ENCODE results near the gene LHFPL3. TPM values are rescaled to one million over a fixed set of nuclear protein-coding genes. Genes with fewer than 3 reads are reported as not detected.
A peak's percentile ranks its signal among the peaks of the same experiment; 100 is the strongest.

Gene LHFPL3
- total RNA-seq, 1 donor from 2014 or later, result not detected

DNA sequence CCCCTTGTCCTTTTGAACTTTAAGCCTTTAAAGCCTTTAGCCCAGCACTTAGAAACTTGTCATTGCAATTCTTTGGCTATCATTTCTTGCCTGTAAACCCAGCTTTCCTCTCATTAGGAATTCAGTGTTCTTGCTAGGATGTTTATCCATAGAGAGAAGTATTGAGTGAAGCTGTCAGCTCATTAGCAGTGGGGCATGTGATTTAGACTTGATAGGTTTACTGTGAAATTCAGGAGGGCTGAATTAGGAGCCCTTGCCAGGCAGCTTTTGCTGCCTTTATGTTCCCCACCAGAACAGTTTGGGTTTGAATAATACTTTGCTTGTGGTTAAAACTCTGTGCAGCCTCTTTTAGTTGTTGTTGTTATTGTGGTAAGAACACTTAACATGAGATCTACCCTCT, 39.5 kb downstream of the LHFPL3 start:
- DNase-seq (ENCODE audit: low spot score) (no peak), ATAC-seq (no peak)

DNA sequence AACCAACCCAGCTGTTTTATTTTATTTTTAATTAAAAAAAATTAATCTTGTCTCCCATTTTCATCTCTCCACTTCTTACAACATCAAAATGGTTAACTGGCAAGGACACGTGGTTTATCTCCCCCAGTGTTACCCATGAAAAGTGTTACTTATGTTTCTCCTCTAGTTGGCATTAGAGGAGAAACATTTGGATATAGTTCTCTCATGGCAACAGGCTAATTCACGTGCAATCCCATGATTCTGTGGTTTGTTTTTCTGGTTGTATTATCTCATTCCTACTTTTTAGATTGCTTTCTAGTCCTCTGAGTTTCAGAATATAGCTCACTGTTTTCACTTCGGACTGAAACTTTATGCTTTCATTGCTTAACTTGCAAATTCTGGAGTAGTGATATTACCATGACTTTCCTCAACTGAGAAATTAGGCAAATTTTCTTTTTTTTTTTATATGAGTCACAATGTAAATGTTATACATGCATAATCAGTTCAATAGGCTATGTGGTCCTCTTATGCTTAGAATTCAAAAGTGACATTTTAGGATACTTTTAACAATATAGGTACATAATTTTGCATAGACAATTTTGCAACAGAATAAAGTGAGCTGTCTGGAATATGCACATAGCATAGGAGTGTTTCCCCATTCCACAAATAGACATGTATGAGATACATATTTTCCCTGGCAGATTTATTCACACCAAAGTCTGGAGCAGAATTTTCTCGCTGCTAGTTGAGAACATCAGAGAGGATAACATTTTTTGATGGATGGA, 43.0 kb downstream of the LHFPL3 start:
- no peak for DNase-seq (ENCODE audit: low spot score)
- no peak for ATAC-seq

DNA sequence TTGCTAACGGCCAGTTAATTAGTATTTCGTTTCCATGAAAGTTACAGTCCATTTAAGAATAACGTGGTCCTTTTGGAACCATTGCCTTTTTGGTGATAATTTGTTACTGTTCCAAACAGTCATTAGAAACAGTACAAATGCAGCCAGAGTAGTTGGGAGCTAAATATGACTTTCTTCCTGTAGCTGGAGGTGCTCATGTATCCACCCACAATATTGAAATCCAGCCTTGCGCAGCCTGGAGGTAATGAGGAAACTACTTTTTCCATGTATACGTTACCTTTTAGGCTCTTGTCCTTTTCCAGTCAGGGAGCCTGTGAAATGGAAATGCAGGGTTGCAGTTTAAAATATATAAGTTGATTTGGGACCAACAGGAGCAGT, 43.6 kb downstream of the LHFPL3 start:
- DNase-seq (ENCODE audit: low spot score) (no peak), ATAC-seq (no peak)

DNA sequence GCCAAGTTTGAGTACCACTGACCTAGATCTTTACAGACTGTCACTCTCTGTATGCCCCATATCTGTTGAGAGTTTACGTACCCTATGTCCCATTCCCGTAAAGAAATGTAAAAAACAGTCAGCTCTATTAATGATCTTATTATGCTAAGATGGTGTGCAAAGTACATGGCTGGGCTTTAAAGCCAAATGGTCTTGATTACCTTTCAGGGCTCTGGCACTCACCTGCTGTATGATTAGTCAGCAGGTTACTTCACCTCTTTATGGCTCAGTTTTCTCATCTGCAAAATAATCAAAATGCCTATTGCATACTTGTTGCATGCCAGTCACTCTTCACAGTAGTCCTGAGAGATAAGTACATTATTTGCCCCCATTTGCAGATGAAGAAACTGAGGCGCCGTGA, 54.2 kb downstream of the LHFPL3 start:
- no peak for DNase-seq (ENCODE audit: low spot score)
- no peak for ATAC-seq

DNA sequence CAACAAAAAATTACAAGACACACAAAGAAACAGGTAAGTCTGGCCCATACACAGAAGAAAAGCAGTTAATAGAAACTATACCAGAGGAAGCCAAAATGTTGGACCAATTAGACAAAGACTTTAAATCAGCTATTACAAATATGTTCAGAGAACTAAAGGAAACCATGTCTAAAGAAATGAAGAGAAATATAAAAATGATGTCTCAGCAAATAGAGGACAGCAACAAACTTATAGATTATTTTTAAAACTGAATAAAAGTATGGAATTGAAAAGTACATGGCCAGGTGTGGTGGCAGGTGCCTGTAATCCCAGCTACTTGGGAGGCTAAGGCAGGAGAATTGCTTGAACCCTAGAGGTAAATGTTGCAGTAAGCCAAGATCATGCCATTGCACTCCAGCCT, 58.5 kb downstream of the LHFPL3 start:
- no peak for DNase-seq (ENCODE audit: low spot score)
- no peak for ATAC-seq

DNA sequence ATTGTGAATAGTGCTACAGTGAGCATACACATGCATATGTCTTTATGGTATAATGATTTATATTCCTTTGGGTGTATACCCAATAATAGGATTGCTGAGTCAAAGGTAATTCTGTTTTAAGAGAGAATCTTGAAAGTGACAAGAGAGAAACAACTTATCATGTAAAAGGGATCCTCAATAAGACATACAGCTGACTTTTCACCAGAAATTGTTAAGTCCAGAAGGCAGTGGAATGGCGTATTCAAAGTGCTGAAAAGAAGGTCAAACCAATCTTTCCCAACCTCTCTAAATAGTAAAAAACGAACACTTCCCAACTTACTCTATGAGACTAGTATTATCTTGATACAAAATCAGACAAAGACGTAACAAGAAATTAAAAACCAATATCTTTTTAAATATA, 59.8 kb downstream of the LHFPL3 start:
- DNase-seq (ENCODE audit: low spot score), result no peak
- ATAC-seq, result no peak

DNA sequence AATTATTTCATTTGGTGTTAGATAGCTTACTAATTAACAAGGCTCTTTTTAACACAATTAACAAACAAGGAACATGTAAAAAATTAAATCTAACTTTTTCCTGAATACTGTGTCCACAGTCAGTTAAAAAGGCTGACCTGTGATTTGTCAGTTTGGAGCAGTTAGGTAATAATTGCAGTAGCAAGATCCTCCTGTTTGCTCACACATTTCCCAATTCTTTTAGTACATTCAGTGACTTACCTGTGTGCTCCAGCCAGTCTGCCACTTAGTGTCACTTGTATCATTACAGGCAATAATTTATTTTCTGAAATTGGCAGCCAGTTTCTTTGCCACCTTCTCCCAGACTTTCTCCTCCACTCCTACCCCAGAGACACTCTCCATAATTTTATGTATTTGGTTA, 66.8 kb downstream of the LHFPL3 start:
- DNase-seq (ENCODE audit: low spot score) (no peak), ATAC-seq (peak; percentile 83)

DNA sequence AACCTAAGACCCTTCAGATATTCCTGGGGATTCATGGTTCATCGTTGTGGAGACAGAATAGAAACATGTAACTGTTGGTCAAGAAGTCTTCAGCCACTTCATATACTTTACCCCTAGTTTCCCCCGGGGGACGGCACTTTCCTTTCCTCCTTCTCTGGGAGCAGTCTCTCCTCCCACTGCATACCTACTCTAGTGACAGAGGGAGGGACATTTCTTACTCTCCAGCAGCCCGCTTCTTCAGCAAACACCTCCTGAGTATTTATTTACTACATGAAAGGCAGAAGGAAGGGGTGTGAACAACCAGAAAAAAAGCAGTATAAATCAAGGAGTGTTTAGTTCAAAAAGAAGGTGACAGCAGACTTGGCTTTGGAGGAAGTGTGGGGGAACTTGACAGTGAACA, 69.0 kb downstream of the LHFPL3 start:
- no peak for DNase-seq (ENCODE audit: low spot score)
- ATAC-seq, result no peak

DNA sequence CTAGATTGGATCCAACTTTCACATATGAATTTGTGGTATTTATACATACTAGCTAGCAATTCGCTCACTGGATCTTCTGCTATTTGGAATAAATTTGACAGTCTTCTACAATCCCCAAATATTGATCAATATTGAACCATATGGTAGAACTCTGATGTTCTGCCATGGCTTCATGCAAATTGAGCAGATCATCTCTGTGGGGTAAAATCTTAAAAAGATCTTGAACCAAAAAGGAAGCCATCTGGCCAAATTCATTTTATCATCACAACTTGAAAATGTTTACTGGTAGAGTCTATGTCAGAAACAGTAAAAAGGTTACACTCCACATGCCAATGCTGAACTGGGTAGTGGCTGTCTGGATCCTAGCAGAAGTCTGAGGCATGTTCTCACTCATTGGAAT, 80.0 kb downstream of the LHFPL3 start:
- no peak for ATAC-seq
- no peak for DNase-seq (ENCODE audit: low spot score)

DNA sequence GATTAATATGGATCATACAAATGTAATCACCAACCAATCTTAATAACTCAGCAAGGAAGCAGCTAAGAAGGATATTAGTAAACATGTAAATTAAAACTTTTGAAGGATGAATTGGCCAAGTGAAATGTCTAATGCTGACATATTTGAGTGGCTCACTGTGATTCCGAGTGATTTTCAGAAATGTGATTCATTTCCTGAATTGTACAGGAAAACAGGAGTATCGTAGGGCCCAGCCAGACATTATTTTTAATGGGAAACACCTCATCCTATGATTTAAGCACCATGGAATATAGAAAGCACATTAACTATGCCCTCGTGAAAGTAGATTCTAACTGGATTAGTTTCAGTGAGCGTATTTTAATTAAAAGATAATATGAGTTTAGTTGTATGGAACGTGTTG, 82.3 kb downstream of the LHFPL3 start:
- ATAC-seq, result no peak
- DNase-seq (ENCODE audit: low spot score), result no peak

DNA sequence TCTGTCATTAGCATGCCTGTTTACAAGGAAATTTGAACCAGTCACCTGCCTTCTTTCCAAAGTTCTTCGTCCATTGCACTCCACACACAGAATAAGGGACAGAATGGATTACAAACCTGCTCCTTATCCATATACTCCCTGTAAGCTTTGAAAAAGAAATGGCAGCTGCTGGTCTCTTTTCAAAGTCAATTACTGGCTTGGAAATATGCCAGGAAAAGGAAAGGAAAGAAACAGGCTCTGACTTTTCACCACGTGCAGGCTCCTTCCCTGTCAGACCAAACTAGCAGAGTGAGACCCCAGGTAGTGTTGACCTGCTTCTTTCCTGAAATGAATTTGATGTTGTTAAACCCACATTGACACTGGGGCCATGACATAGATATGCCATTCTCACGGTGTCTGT, 84.5 kb downstream of the LHFPL3 start:
- ATAC-seq, result no peak

DNA sequence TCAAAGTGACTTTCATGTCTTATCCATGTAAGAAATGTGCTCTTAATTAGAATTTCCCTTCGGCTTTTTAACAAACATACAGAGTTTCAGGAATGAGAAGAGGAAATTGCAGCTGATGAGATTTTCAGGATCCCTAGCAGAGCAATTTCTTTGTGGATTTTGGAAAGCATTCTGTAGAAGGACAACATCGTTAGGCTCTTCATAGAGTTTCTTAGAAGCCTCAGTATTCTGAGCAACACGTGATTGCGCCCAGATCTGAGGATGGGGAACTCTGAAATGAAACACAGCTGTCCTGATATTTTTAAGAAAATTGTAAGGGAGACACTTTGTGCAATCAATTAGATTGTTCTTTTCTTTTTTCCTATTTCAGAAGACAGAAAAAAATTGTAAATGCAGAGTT, 85.8 kb downstream of the LHFPL3 start:
- no peak for ATAC-seq
- DNase-seq (ENCODE audit: low spot score), result no peak

More for the DNA sequence above, 84.5 kb downstream of the LHFPL3 start:
- DNase-seq (ENCODE audit: low spot score), result no peak

DNA sequence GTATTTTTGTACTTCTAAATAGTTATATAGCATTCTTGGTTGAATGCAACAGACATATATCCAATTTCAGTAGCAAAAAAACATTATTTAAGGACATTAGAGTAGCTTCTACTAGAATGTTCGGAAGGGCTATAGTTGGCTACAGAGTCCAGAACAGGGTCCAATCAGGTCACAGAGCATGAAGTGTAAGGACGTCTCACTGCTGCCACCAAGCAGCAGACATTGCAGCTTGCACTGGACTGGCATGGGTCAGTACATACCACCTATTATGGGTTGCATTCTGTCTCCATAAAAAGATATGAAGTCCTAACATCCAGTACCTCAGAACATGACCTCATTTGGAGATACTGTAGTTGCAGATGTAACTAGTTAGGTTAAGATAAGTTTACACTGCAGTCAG, 87.3 kb downstream of the LHFPL3 start:
- ATAC-seq, result peak; percentile 94
- no peak for DNase-seq (ENCODE audit: low spot score)

DNA sequence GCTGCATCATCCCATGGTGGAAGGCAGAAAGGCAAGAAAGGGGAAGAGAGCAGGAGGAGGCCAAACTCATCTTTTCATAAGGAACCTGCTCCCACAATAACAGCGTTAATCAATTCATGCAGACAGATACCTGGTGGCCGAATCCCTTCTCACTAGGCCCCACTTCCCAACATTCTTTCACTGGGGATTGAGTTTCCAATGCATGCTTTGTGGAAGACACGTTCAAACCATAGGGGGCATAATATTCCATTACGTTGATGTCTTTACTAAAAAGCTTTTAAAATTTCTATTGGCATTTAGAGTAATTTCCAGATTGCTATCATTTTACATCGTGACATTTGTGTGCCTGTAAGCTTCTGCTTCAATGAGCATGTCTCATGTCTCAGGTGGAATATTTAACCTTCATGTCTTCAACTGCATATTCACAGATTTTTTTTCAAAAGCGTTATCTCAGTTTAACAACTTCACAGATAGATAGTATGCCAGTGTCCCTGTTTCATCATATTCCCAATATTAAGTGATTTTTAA, 88.5 kb downstream of the LHFPL3 start:
- no peak for ATAC-seq

DNA sequence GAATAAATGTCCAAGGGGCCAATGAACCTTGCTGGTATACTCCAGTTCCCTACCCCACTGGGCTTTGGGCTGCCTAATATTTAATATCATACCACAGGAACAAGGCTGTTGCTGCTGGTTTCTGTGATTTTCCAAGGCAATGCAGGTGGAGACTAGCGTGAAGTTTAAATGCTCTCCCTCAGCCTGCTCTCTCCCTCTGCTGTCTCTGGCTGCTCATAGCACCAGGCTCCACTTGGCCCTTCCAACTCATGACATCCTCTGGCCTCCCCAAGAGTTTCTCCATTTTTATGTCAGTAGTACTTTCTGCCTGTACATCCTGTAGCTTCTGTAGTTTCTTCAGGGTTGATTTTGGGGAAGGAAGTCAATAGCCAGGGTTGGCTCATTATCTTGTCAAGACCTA, 103.5 kb downstream of the LHFPL3 start:
- DNase-seq (ENCODE audit: low spot score), result no peak
- no peak for ATAC-seq

More for the DNA sequence above, 88.5 kb downstream of the LHFPL3 start:
- no peak for DNase-seq (ENCODE audit: low spot score)

DNA sequence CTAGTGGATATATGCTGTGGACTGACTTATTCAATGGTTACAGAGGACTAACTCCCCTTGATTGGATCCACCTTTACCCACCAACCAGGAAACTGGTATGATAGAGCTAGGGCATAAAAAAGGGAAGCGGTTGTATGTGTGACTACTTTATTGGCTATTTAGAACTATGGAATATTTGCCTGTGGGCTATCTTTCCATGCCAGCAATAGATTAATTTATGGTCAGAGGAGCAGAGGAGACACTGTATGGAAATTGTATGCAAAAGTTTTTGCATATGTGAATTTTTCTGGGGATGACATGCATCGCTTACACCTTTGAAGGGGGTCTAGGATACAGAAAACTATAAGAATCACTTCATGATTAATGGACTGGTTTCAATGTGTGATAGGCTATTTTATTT, 105.7 kb downstream of the LHFPL3 start:
- DNase-seq (ENCODE audit: low spot score), result no peak
- no peak for ATAC-seq

DNA sequence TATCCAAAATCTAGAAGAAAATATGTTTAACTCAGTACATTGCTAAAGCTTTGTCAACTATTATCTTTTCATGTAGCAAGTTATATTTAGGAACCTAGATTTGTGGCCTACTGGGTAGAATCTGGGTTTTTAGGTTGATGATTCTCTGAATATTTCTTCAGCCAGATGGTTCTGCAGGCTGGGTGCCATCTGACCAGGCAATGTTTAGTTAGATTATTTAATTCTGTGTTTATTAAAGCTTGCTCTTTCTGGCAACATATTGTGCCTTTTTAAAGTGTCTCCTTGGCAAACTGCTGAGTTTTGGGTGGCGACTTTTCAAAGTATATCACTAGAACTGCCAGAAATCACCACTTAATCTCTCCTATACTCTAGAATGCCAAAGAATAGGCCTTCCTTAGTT, 114.1 kb downstream of the LHFPL3 start:
- no peak for ATAC-seq
- DNase-seq (ENCODE audit: low spot score), result no peak

DNA sequence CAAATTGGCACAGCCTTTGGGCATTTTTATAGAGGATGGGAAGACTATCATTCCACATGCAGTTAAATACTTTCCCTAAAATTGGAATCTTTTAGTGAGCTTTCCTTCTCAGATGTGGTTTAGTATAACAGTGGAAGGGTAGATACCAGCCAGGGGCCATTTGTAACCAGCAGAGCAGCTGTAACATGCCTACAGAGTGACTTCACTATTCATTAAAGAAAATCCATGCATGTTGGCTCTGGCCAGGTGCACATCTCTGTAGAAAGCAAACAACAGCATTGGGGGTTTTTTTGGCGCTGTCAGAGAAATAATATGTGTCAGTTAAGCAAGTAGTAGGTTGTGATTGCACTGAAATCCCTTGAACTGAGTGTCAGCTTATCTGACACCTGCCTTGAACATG, 115.6 kb downstream of the LHFPL3 start:
- no peak for DNase-seq (ENCODE audit: low spot score)
- no peak for ATAC-seq

DNA sequence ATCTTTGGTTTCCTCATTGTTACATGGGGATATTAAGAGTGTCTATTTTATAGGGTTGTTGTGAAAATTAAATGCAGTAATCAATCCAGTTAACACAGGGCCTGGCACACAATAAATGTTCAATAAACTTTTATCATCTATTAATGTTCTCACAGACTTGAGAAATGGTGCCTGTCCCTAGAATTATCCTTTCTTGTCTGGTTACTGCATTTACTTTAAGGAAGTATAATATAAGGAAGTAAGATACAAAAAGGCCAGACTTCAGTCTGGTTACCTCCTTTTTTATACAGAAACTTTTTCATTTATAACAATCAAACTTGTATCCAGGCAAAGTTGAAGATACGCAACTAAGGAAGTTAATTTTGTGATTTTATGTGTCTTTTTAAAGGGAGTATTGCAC, 117.0 kb downstream of the LHFPL3 start:
- DNase-seq (ENCODE audit: low spot score), result no peak
- ATAC-seq, result no peak

DNA sequence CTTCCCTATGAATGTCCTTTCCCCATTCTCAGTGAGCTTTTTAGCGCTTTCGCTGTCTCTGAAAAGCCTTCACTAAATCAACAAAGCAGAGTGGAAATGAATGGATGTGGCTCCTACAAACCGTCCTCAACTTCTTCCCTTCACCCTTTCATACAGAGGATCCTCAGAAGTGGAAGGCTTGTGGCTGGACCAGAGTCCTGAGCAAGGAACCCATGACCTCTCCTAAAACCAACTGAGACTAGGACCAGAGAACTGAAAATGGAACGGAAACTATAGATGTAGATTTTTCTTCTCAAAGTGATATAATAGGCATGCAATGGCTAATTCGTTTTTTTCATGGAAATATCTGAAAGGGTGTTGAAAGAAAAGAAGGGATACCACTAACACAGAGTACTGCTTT, 122.5 kb downstream of the LHFPL3 start:
- DNase-seq (ENCODE audit: low spot score) (no peak), ATAC-seq (no peak)

DNA sequence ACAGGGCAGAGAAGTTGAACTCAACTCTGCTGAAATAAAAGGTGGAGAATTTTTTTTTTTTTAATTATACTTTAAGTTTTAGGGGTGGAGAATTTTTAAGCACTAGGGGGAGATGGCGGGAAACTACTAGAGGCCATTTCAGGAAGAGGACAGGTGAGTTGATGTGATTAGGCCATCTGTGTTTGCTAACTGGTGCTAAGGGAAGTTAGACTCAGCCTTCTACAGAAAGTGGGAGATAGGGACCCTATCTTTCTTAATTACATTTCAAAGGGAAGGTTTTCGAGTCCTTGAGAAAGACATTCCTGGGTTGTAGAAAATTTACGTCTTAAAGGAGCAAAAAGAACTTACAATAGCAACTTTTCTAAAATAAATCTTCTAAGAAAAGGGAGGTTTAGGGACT, 124.8 kb downstream of the LHFPL3 start:
- ATAC-seq, result no peak
- no peak for DNase-seq (ENCODE audit: low spot score)

DNA sequence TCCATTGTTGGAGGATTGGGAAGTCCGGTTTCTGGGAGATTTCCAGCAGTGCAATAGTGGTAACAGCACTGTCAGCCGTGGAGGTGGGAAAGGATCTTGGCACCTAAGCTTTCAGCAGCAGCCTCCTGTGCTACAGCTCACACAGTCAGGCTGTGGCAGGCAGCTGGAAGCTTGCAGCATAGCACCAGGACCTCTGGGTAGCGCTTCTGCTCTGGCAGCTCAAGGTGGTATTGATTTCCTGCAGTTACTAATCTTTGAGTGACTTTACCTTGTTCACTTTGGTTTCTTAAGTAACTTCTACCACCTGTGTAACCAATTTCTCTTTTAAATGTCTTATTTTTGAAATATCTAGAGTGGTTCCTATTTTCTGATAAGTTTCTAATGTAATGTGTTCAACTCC, 130.5 kb downstream of the LHFPL3 start:
- ATAC-seq (no peak), DNase-seq (ENCODE audit: low spot score) (no peak)

DNA sequence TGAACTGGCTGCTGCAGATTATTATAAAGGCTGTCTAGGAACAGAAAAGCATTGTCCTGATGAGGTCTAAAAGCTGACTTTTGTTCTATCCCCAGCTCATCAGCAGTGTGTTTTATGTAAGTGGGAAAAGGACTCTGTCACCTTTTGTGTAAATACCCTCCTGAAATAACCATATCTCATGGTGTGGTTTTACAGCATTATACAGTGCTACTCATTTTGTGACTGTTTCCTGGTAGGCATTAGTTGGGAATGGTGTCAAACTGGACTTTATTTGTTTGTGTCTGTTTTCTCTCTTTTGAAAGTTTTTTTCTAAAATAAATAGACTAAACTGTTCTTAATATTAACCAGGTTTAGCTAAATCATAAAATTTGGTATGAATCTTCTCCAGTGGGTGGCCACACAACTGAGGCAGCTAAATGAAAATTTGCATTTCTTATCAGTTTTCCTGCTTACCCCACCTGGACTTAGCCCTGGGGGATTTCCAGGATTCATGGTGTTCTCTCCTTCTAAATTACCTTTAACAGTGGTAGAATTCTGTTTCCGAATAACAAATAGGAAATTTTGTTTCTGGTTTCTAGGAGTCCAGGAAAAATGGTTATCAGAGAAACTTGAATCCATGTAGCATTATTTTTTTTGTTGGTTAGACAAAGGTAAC, 140.9 kb downstream of the LHFPL3 start:
- ATAC-seq (no peak), DNase-seq (ENCODE audit: low spot score) (no peak)
